Activated CD4-positive, alpha-beta memory T cell treated with anti-CD3 and anti-CD28 coated beads for 36 hours (primary cell): ENCODE measurements around the gene FDPS. TPM values are rescaled to one million over a fixed set of nuclear protein-coding genes. Genes with fewer than 3 reads are reported as not detected.
A peak's percentile ranks its signal among the peaks of the same experiment; 100 is the strongest.
"Not testable (repeated sequence)": the region's sequence is repeated elsewhere in the genome, so short reads cannot be mapped to it uniquely, and the experiment has no call there.

Experiments
- CTCF ChIA-PET: fragments of 350-600 bp; sonication (Branson Sonifier 250); formaldehyde crosslinking; loops from one replicate; lab custom pipeline; 2021; ENCODE audit warnings: antibody characterized with exemption, inconsistent platforms; lab: Charles Lee
- POLR2A ChIA-PET: fragments of 350-600 bp; sonication (Branson Sonifier 250); formaldehyde crosslinking; loops from one replicate; lab custom pipeline; 2021; ENCODE audit warnings: antibody characterized with exemption; lab: Charles Lee
- DNase-seq: peaks from one replicate; pipeline ENCODE4 v3.0.0-alpha.2; 2020
- H3K27ac Mint-ChIP-seq: one replicate; pipeline ENCODE4 v1.8.0; 2021; ENCODE audit warnings: mixed read lengths
- H3K27me3 Mint-ChIP-seq: one replicate; pipeline ENCODE4 v1.8.0; 2021; ENCODE audit warnings: mixed read lengths
- H3K36me3 Mint-ChIP-seq: one replicate; pipeline ENCODE4 v1.8.0; 2021; ENCODE audit warnings: mixed read lengths
- H3K4me1 Mint-ChIP-seq: one replicate; pipeline ENCODE4 v1.8.0; 2021; ENCODE audit warnings: low read depth, mixed read lengths
- H3K4me3 Mint-ChIP-seq: one replicate; pipeline ENCODE4 v1.8.0; 2021; ENCODE audit warnings: mild to moderate bottlenecking, mixed read lengths
- H3K9me3 Mint-ChIP-seq: one replicate; pipeline ENCODE4 v1.8.0; 2021; ENCODE audit warnings: mixed read lengths
- intact Hi-C: fragments of 100-400 bp; cut with micrococcal nuclease; formaldehyde crosslinking; loops from one replicate; pipeline ENCODE4 v1.15.1; 2023
- microRNA-seq: library from miRNA; unstranded; fragments of <30 nt; microRNA quantifications from one replicate; pipeline ENCODE4 v1.2.0, GENCODE V29; 2022; ENCODE audit warnings: borderline number of aligned reads, borderline microRNAs expressed, borderline replicate concordance
- total RNA-seq, 2 experiments: library from RNA; stranded (reverse); gene quantifications; one replicate each; pipeline ENCODE4 v1.2.3, GENCODE V29; 2021

Gene FDPS
- total RNA-seq, 2 experiments from 2014 or later: 378 to 395 TPM

GRCh38 chr1:155327981-155328380 lies 19.3 kb downstream of the FDPS start:
- CTCF ChIA-PET: interaction anchor here (0.6 to 2.9 kb wide), 4 partner anchors 10 to 176 kb away, joined by 4 to 19 read pairs (median 4); no protein-coding TSS in a partner anchor
- no peak overlapping the region for H3K27ac Mint-ChIP-seq

GRCh38 chr1:155328856-155329255 lies 20.2 kb downstream of the FDPS start:
- H3K9me3 Mint-ChIP-seq, POLR2A ChIA-PET, H3K27me3 Mint-ChIP-seq, H3K4me3 Mint-ChIP-seq, H3K4me1 Mint-ChIP-seq, H3K27ac Mint-ChIP-seq, DNase-seq: not testable (repeated sequence)
- CTCF ChIA-PET: interaction anchor here (0.6 to 2.9 kb wide), 4 partner anchors 11 to 532 kb away, joined by 3 to 19 read pairs (median 4); no protein-coding TSS in a partner anchor
- H3K36me3 Mint-ChIP-seq: peaks cover 13% of the 10 kb centered on the region
- intact Hi-C loops: loop anchor here (10.0 kb wide), 1 partner anchor 266 kb away; no protein-coding TSS in a partner anchor

More at GRCh38 chr1:155327981-155328380, 19.3 kb downstream of the FDPS start:
- DNase-seq: no peak
- Mint-ChIP-seq H3K36me3 (peaks cover 9% of the 10 kb centered on the region), H3K4me1 (peaks cover 4% of the 10 kb centered on the region), H3K4me3 (no peak overlapping the region), H3K9me3 (no peaks in the 10 kb centered on the region), H3K27me3 (no peaks in the 10 kb centered on the region)
- intact Hi-C loops: loop anchor here (10.0 kb wide), 1 partner anchor 267 kb away; no protein-coding TSS in a partner anchor
- POLR2A ChIA-PET: interaction anchor here (0.7 kb wide), 1 partner anchor 15 kb away, joined by 5 read pairs; no protein-coding TSS in a partner anchor

GRCh38 chr1:155329980-155330598 lies 21.4 kb downstream of the FDPS start:
- peak overlapping the region; percentile 45 for H3K27ac Mint-ChIP-seq
- intact Hi-C loops: loop anchor here (10.0 kb wide), 1 partner anchor 265 kb away; no protein-coding TSS in a partner anchor
- H3K9me3 Mint-ChIP-seq: no peaks in the 10 kb centered on the region
- no peaks in the 10 kb centered on the region for H3K27me3 Mint-ChIP-seq
- DNase-seq: no peak
- ChIA-PET POLR2A (no interaction called here), CTCF (no interaction called here)
- peaks cover 4% of the 10 kb centered on the region for H3K4me1 Mint-ChIP-seq
- H3K36me3 Mint-ChIP-seq: peaks cover 15% of the 10 kb centered on the region
- H3K4me3 Mint-ChIP-seq: no peak overlapping the region

- ChIA-PET POLR2A (no interaction called here), CTCF (interaction anchor here (1.5 kb wide), 1 partner anchor 11 kb away, joined by 5 read pairs; no protein-coding TSS in a partner anchor)
- Mint-ChIP-seq H3K27ac (no peak overlapping the region), H3K4me3 (no peak overlapping the region), H3K4me1 (no peaks in the 10 kb centered on the region), H3K36me3 (peaks cover 35% of the 10 kb centered on the region), H3K27me3 (no peaks in the 10 kb centered on the region), H3K9me3 (no peaks in the 10 kb centered on the region)
- intact Hi-C loops: no loop called here
- DNase-seq: no peak
Measured at GRCh38 chr1:155334962-155335361, 26.3 kb downstream of the FDPS start.

GRCh38 chr1:155339515-155340097 lies 30.9 kb downstream of the FDPS start:
- H3K27me3 Mint-ChIP-seq: no peaks in the 10 kb centered on the region
- ChIA-PET CTCF (interaction anchor here (1.8 to 2.1 kb wide), 2 partner anchors 7 to 89 kb away, joined by 4 to 15 read pairs; no protein-coding TSS in a partner anchor), POLR2A (no interaction called here)
- H3K4me3 Mint-ChIP-seq: no peak overlapping the region
- H3K4me1 Mint-ChIP-seq: no peaks in the 10 kb centered on the region
- H3K27ac Mint-ChIP-seq: no peak overlapping the region
- H3K9me3 Mint-ChIP-seq: no peaks in the 10 kb centered on the region
- H3K36me3 Mint-ChIP-seq: peaks cover 45% of the 10 kb centered on the region
- intact Hi-C loops: no loop called here
- DNase-seq: no peak

GRCh38 chr1:155342842-155343241 lies 34.2 kb downstream of the FDPS start:
- POLR2A ChIA-PET: no interaction called here
- no peak for DNase-seq
- H3K27me3 Mint-ChIP-seq: no peaks in the 10 kb centered on the region
- CTCF ChIA-PET: interaction anchor here (0.8 to 2.4 kb wide), 3 partner anchors 11 to 351 kb away, joined by 3 to 6 read pairs (median 4); no protein-coding TSS in a partner anchor
- intact Hi-C loops: no loop called here
- H3K9me3 Mint-ChIP-seq: no peaks in the 10 kb centered on the region
- no peak overlapping the region for H3K4me3 Mint-ChIP-seq
- H3K36me3 Mint-ChIP-seq: peaks cover 48% of the 10 kb centered on the region
- H3K27ac Mint-ChIP-seq: no peak overlapping the region
- no peaks in the 10 kb centered on the region for H3K4me1 Mint-ChIP-seq

GRCh38 chr1:155352631-155353030 lies 44.0 kb downstream of the FDPS start:
- no peak for DNase-seq
- POLR2A ChIA-PET: no interaction called here
- peaks cover 38% of the 10 kb centered on the region for H3K36me3 Mint-ChIP-seq
- CTCF ChIA-PET: no interaction called here
- intact Hi-C loops: no loop called here
- no peaks in the 10 kb centered on the region for H3K4me1 Mint-ChIP-seq
- no peak overlapping the region for H3K27ac Mint-ChIP-seq
- no peaks in the 10 kb centered on the region for H3K27me3 Mint-ChIP-seq
- H3K9me3 Mint-ChIP-seq: no peaks in the 10 kb centered on the region
- no peak overlapping the region for H3K4me3 Mint-ChIP-seq

- intact Hi-C loops: no loop called here
- Mint-ChIP-seq H3K27me3 (no peaks in the 10 kb centered on the region), H3K4me3 (no peak overlapping the region), H3K9me3 (no peaks in the 10 kb centered on the region), H3K27ac (no peak overlapping the region), H3K36me3 (peaks cover 16% of the 10 kb centered on the region), H3K4me1 (no peaks in the 10 kb centered on the region)
- ChIA-PET CTCF (interaction anchor here (0.6 to 0.7 kb wide), 2 partner anchors 110 to 144 kb away, joined by 3 to 6 read pairs; no protein-coding TSS in a partner anchor), POLR2A (interaction anchor here (0.7 to 0.8 kb wide), 2 partner anchors 10 to 23 kb away, joined by 4 to 9 read pairs; no protein-coding TSS in a partner anchor)
- DNase-seq: no peak
Measured at GRCh38 chr1:155360051-155360450, 51.4 kb downstream of the FDPS start.

Small RNA genes lying within 50 kb of the gene (microRNA-seq; reads per million reads assigned to microRNA genes)
- not detected for gene MIR555

Other genes with a start within 250 kb of the FDPS start
- gene EFNA4, start 245.1 kb upstream of the FDPS start, total RNA-seq: 1 to 10 TPM; 5.0 to 6.1 TPM
- gene EFNA3, start 230.0 kb upstream of the FDPS start, total RNA-seq: 1 to 10 TPM; 2.4 to 2.6 TPM
- under 1 TPM in 1 of 2 experiments, not detected in 1; 0.24 TPM for gene EFNA1, start 181.0 kb upstream of the FDPS start, total RNA-seq
- gene SLC50A1, start 173.0 kb upstream of the FDPS start, total RNA-seq: 10 to 100 TPM; 60.1 TPM
- gene DPM3, start 168.3 kb upstream of the FDPS start, total RNA-seq: 10 to 100 TPM; 34.1 to 37.7 TPM
- gene KRTCAP2, start 135.6 kb upstream of the FDPS start, total RNA-seq: 100 to 1,000 TPM; 138 to 146 TPM
- 1 to 10 TPM; 6.3 to 7.1 TPM for gene TRIM46, start 135.0 kb upstream of the FDPS start, total RNA-seq
- 10 to 100 TPM; 15.6 to 17.3 TPM for gene THBS3, start 101.0 kb upstream of the FDPS start, total RNA-seq
- gene MTX1, start 100.2 kb upstream of the FDPS start, total RNA-seq: 10 to 100 TPM; 45.2 to 47.9 TPM
- 10 to 100 TPM; 32.9 to 34.1 TPM for gene ENTREP3, start 53.4 kb upstream of the FDPS start, total RNA-seq
- gene SCAMP3, start 46.5 kb upstream of the FDPS start, total RNA-seq: 10 to 100 TPM; 89.6 to 91.7 TPM
- gene CLK2, start 35.4 kb upstream of the FDPS start, total RNA-seq: 10 to 100 TPM; 62.0 to 68.1 TPM
- 1 to 10 TPM; 1.9 to 2.4 TPM for gene HCN3, start 31.4 kb upstream of the FDPS start, total RNA-seq
- gene PKLR, start 7.4 kb upstream of the FDPS start, total RNA-seq: not detected
- gene RUSC1, start 12.0 kb downstream of the FDPS start, total RNA-seq: 10 to 100 TPM; 23.2 to 25.4 TPM